Left ventricle myocardium inferior (tissue), 1 donor: ENCODE results near the gene PABPC3. TPM values are rescaled to one million over a fixed set of nuclear protein-coding genes. Genes with fewer than 3 reads are reported as not detected.

Source experiments
- DNase-seq: peaks from one replicate; pipeline ENCODE4 v3.0.0-alpha.2; 2020
- H3K27ac ChIP-seq: fragments of 200-600 bp; replicated peaks from 2 replicates; pipeline ENCODE4 v1.8.0; 2021
- H3K27me3 ChIP-seq: fragments of 200-600 bp; 2 replicates; pipeline ENCODE4 v1.8.0; 2021; ENCODE audit warnings: low read depth
- H3K36me3 ChIP-seq: fragments of 200-600 bp; 2 replicates; pipeline ENCODE4 v1.8.0; 2021
- H3K4me1 ChIP-seq: fragments of 200-600 bp; 2 replicates; pipeline ENCODE4 v1.8.0; 2021
- H3K4me3 ChIP-seq: fragments of 200-600 bp; 2 replicates; pipeline ENCODE4 v1.8.0; 2021; ENCODE audit warnings: mild to moderate bottlenecking, moderate library complexity
- H3K9me3 ChIP-seq: fragments of 200-600 bp; replicated peaks from 2 replicates; pipeline ENCODE4 v1.8.0; 2021
- CTCF ChIP-seq: fragments of 200-600 bp; IDR thresholded peaks from 2 replicates; pipeline ENCODE4 v1.8.0; 2021; ENCODE audit warnings: antibody characterized with exemption, mild to moderate bottlenecking, borderline replicate concordance
- intact Hi-C: fragments of 100-400 bp; cut with micrococcal nuclease; formaldehyde crosslinking; loops from one replicate; pipeline ENCODE4 v1.11.0; 2022
- total RNA-seq: library from RNA; stranded (reverse); fragmentation: NEBNext Ultra II Directional; extraction: Animal tissue kit (Norgen Biotek cat#: 25700); gene quantifications from one replicate; pipeline ENCODE4 v1.2.1, GENCODE V29; 2021
- donor health status: DM: no; HTN: yes; CAD: no; lungs with severe emphysema.

The PABPC3 gene
- total RNA-seq, 1 donor from 2014 or later: 0.05 TPM

GRCh38 chr13:25147638-25148401 is 51.9 kb downstream of the PABPC3 start:
- Histone ChIP-seq H3K9me3 (no peaks in the 10 kb centered on the region), H3K27me3 (peaks cover 66% of the 10 kb centered on the region), H3K4me1 (no peaks in the 10 kb centered on the region), H3K4me3 (no peak overlapping the region), H3K36me3 (no peaks in the 10 kb centered on the region), H3K27ac (no peak overlapping the region)
- no peak for TF ChIP-seq CTCF
- intact Hi-C loops: no loop called here
- DNase-seq: no peak

- Histone ChIP-seq H3K4me3 (no peak overlapping the region), H3K4me1 (no peaks in the 10 kb centered on the region), H3K27me3 (peaks cover 71% of the 10 kb centered on the region), H3K9me3 (no peaks in the 10 kb centered on the region), H3K36me3 (no peaks in the 10 kb centered on the region), H3K27ac (no peak overlapping the region)
- DNase-seq: no peak
- intact Hi-C loops: no loop called here
- no peak for TF ChIP-seq CTCF
Measured at GRCh38 chr13:25148402-25148771, 52.5 kb downstream of the PABPC3 start.

Other genes with a start within 250 kb of the PABPC3 start
- not detected for gene AMER2, start 76.2 kb downstream of the PABPC3 start, total RNA-seq
- 17.4 TPM for gene MTMR6, start 191.4 kb downstream of the PABPC3 start, total RNA-seq
- gene NUP58, start 205.5 kb downstream of the PABPC3 start, total RNA-seq: 22.8 TPM